ENCODE measurements around the gene CARD19.

DNA sequence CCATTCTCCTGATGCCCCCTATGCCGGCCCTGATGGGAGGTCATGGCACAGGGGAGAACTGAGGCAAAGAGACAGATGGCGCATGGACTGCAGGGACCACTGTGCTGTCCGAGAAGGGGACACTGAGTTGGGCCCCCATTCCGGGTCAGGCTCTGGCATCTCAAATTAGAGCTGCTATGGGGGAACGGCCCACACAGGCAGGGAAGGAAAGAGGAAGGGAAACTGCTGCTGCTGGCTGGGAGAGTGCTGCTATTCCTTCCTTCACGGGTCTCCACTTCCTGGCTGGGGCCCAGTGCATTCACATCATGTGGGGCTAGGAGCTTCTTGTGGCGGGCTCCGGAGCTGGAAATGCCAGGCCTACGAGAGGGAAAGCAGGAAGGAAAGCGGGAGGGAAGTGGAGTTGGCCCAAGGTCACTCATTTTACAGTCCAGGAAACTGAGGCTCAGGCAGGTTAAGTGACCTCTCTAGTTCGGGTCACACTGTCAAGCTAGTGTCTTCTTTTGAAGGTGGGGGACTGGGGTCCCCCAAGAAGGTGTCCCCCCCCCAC, 1.3 kb upstream of the CARD19 start:
- TF ChIP-seq, protein P1, sequence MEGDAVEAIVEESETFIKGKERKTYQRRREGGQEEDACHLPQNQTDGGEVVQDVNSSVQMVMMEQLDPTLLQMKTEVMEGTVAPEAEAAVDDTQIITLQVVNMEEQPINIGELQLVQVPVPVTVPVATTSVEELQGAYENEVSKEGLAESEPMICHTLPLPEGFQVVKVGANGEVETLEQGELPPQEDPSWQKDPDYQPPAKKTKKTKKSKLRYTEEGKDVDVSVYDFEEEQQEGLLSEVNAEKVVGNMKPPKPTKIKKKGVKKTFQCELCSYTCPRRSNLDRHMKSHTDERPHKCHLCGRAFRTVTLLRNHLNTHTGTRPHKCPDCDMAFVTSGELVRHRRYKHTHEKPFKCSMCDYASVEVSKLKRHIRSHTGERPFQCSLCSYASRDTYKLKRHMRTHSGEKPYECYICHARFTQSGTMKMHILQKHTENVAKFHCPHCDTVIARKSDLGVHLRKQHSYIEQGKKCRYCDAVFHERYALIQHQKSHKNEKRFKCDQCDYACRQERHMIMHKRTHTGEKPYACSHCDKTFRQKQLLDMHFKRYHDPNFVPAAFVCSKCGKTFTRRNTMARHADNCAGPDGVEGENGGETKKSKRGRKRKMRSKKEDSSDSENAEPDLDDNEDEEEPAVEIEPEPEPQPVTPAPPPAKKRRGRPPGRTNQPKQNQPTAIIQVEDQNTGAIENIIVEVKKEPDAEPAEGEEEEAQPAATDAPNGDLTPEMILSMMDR (IDR thresholded peaks at IDR 0.05) = no peak
- TF ChIP-seq POLR2A (IDR thresholded peaks at IDR 0.05) = no peak

Data from ovary (tissue), 3 donors.